Measurements from ENCODE around the gene HLA-DPB1.

- TF ChIP-seq ZNF766 (CRISPR knock-in tag; conservative IDR thresholded peaks at IDR 0.05): no peak
- TF ChIP-seq RB1 (IDR thresholded peaks at IDR 0.05; ENCODE audit: low read depth): no peak
- TF ChIP-seq RBM22 (IDR thresholded peaks at IDR 0.05; ENCODE audit: low read depth, low read length, poor library complexity, severe bottlenecking): no peak
- TF ChIP-seq ELF2 (CRISPR knock-in tag; IDR thresholded peaks at IDR 0.05): no peak
- TF ChIP-seq YY1 (IDR thresholded peaks at IDR 0.05; ENCODE audit: borderline replicate concordance in 1 of 3, control insufficient read depth in 1 of 3, extremely low read depth in 1 of 3, insufficient read depth in 3 of 3, insufficient read length in 1 of 3, insufficient replicate concordance in 2 of 3, low read depth in 1 of 3, low read length in 2 of 3): no peak
- no peak for TF ChIP-seq PTRF (tag; IDR thresholded peaks at IDR 0.05)
- TF ChIP-seq E2F1 (CRISPR knock-in tag; IDR thresholded peaks at IDR 0.05): no peak
- TF ChIP-seq FOS (IDR thresholded peaks at IDR 0.05; ENCODE audit: extremely low read depth, insufficient read length): no peak
- no peak for TF ChIP-seq ATF3 (IDR thresholded peaks at IDR 0.05)
- no peak for TF ChIP-seq ATF3 (CRISPR knock-in tag; conservative IDR thresholded peaks at IDR 0.05)
- TF ChIP-seq USF1 (CRISPR knock-in tag; IDR thresholded peaks at IDR 0.05): no peak
These were observed 19.9 kb downstream of the HLA-DPB1 start for GRCh38 chr6:33095681-33096080.

All from K562 (cell line).